ENCODE results near the gene NXNL2.

Gene NXNL2

DNA sequence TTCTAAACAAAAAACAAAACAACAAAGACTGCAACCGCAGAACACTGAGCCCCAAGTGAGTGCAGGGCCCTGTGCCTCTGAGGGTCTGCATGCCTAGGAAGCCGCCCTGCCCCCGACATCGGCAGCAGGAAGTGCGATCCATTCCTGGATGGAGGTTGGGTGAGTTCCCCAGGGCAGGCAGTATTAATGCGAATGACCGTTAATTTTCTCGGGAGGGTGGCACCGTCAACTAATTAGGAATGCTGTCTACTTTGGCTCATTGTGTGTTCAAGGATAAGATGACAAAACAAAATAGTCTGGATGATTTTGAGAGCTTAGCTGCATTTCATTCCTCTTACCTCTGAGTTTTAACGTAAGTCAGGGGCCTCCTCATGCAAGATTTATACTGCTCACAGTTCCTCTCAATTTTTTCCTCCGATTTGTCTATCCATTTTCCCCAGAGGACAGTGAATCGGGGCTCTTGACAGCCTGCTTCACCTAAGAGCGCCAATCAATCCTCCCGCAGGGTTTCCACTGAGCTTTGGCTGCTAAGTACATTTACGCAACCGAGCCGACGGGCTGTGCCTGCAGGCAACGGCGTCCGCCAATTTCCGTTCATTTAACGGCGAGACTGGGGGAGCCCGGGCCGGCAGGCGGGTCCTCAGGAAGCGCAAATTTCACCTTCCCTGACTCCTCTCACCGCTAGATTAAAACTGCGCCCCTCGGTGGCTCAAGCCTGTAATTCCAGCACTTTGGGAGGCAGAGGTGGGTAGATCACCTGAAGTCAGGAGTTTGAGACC lies 2.9 kb upstream of the NXNL2 start:
- H3K4me1 ChIP-seq (ENCODE audit: control insufficient read depth, insufficient read depth, low read length, unreplicated experiment), result peaks cover 50% of the 10 kb centered on the region
- no peaks in the 10 kb centered on the region for H3K27me3 ChIP-seq (ENCODE audit: insufficient read depth, low read length)
- 0 out of 2 replicates have a peak, but pooled peaks cover 4% of the 10 kb centered on the region for H3K36me3 ChIP-seq (ENCODE audit: insufficient read depth, low read length)
- H3K4me3 ChIP-seq (ENCODE audit: low read depth, low read length), result peak overlapping the region; percentile 82
- peak overlapping the region; percentile 31 for H3K27ac ChIP-seq (ENCODE audit: low read depth, low read length)
- peak overlapping the region; percentile 1 for H2AFZ ChIP-seq (ENCODE audit: low read length, unreplicated experiment)
- H3K79me2 ChIP-seq (ENCODE audit: control insufficient read depth, insufficient read depth, low read length, unreplicated experiment), result peaks cover 20% of the 10 kb centered on the region

DNA sequence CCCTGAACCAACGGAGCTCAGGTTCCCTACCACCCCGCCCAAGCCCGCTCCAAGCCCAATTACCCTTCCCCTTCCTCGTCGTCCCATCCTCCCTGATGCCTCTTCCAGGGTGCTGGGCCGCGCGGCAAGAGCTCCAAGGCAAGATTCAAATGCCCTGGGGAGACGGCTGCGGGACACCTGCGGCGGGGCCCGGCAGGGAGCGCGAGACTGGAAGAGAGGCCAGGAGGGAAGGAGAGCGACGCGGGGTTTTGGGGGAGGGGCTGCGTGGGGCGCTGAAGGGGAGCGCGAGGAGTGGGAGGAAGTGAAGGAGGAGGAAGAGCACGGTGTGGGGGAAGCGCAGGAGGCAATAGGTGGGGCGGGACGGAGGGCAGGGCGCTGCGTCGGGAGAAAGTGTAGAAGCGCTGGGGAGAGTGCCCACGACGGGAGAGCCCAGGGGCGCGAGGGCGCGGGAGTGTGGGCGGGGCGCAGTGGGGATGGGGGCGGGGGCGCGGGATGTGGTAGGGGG lies 975 bp upstream of the NXNL2 start:
- H3K27me3 ChIP-seq (ENCODE audit: insufficient read depth, low read length), result no peaks in the 10 kb centered on the region
- peak overlapping the region; percentile 6 for H2AFZ ChIP-seq (ENCODE audit: low read length, unreplicated experiment)
- H3K4me3 ChIP-seq (ENCODE audit: low read depth, low read length), result peak overlapping the region; percentile 82
- peaks cover 20% of the 10 kb centered on the region for H3K79me2 ChIP-seq (ENCODE audit: control insufficient read depth, insufficient read depth, low read length, unreplicated experiment)
- no peaks in the 10 kb centered on the region for H3K36me3 ChIP-seq (ENCODE audit: insufficient read depth, low read length)
- peak overlapping the region; percentile 60 for H3K27ac ChIP-seq (ENCODE audit: low read depth, low read length)
- H3K4me1 ChIP-seq (ENCODE audit: control insufficient read depth, insufficient read depth, low read length, unreplicated experiment), result peaks cover 54% of the 10 kb centered on the region

DNA sequence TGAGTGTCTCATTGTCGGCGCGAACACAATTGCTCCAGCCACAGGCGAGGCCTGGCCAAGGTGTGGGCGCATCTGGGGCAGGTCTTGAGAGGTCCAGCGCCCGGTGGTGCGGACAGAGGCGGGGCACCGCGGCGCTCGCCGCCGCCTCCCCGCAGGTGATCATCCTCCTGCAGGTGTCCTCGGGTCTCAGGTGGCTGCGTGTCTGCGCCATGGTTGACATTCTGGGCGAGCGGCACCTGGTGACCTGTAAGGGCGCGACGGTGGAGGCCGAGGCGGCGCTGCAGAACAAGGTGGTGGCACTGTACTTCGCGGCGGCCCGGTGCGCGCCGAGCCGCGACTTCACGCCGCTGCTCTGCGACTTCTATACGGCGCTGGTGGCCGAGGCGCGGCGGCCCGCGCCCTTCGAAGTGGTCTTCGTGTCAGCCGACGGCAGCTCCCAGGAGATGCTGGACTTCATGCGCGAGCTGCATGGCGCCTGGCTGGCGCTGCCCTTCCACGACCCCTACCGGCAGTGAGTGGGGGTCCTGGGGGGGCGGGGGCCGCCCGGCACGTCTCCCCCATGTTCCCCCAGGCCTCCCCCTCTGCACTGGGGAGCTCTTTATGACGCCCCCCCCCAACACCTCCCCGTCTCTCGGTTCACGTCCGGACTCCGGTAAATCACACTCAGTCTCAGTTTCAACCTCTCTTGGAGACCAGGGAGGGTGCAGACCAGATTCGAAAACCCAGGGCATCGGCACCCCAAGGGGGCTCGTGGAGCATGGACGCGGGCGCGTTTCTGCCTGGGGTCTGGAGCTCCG lies 446 bp downstream of the NXNL2 start:
- Histone ChIP-seq H3K79me2 (ENCODE audit: control insufficient read depth, insufficient read depth, low read length, unreplicated experiment) (peaks cover 18% of the 10 kb centered on the region), H3K27ac (ENCODE audit: low read depth, low read length) (no peak overlapping the region), H3K36me3 (ENCODE audit: insufficient read depth, low read length) (no peaks in the 10 kb centered on the region), H2AFZ (ENCODE audit: low read length, unreplicated experiment) (peak overlapping the region; percentile 87), H3K4me1 (ENCODE audit: control insufficient read depth, insufficient read depth, low read length, unreplicated experiment) (peaks cover 40% of the 10 kb centered on the region), H3K4me3 (ENCODE audit: low read depth, low read length) (peak overlapping the region; percentile 82), H3K27me3 (ENCODE audit: insufficient read depth, low read length) (no peaks in the 10 kb centered on the region)

DNA sequence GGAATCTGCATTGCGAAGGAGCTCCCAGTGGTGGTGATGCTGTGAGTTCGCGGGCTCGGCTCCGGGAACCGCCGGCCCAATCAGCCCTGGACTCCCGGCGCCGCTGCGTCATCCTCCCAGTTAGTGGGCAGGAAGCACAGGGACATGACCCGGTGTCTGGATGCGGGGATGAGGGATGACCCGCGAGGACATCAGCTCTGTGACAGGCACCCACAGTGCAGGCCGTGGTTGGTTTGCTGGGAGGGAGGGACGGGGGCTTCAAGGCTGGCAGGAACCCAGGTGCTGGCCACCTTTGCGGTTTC lies 996 bp downstream of the NXNL2 start:
- no peak overlapping the region for H2AFZ ChIP-seq (ENCODE audit: low read length, unreplicated experiment)
- H3K4me1 ChIP-seq (ENCODE audit: control insufficient read depth, insufficient read depth, low read length, unreplicated experiment), result peaks cover 35% of the 10 kb centered on the region
- H3K4me3 ChIP-seq (ENCODE audit: low read depth, low read length), result peak overlapping the region; percentile 82
- H3K27ac ChIP-seq (ENCODE audit: low read depth, low read length), result no peak overlapping the region
- no peaks in the 10 kb centered on the region for H3K27me3 ChIP-seq (ENCODE audit: insufficient read depth, low read length)
- no peaks in the 10 kb centered on the region for H3K36me3 ChIP-seq (ENCODE audit: insufficient read depth, low read length)
- peaks cover 16% of the 10 kb centered on the region for H3K79me2 ChIP-seq (ENCODE audit: control insufficient read depth, insufficient read depth, low read length, unreplicated experiment)

DNA sequence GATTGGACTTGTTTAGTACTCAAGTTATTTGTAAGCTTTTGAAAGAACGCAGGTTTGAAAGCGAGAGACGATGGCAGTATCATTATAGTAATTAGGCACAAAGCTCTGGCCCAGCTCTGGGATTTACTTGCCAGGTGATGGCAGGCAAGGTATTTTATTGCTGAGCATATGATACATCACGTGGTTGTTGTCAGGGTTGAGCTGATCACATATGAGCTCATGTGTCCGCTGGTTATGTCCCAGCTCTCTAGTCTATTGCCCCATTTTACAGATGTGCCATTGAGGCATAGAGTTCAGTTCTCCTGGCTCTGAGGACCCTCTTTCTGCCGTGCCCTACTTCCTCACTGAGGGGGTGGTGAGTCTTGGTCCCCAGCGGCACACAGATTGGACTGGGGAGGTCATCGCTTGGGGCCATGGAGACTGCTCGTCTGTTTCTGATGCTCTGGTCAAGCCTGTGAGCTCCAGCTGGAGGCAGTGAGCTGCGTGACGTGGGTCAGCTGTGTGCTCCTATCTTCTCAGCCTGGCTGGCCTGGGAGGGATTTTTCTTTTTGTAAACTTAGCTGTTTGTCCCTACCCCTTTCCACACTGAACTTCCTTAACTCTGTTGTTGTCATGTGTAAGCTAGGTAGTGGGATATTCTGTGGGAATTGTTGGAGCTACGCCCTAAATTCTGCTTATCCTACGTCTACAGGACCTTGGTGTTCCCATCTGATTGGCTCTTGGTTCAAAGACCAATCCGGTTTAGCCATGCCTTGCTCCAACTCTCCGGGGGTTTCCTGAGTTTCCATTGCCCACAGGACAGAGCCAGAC lies 2.2 kb downstream of the NXNL2 start:
- H2AFZ ChIP-seq (ENCODE audit: low read length, unreplicated experiment), result no peak overlapping the region
- peaks cover 11% of the 10 kb centered on the region for H3K79me2 ChIP-seq (ENCODE audit: control insufficient read depth, insufficient read depth, low read length, unreplicated experiment)
- H3K4me3 ChIP-seq (ENCODE audit: low read depth, low read length), result no peak overlapping the region
- H3K36me3 ChIP-seq (ENCODE audit: insufficient read depth, low read length), result no peaks in the 10 kb centered on the region
- peaks cover 28% of the 10 kb centered on the region for H3K4me1 ChIP-seq (ENCODE audit: control insufficient read depth, insufficient read depth, low read length, unreplicated experiment)
- H3K27me3 ChIP-seq (ENCODE audit: insufficient read depth, low read length), result no peaks in the 10 kb centered on the region
- peak overlapping the region; percentile 66 for H3K27ac ChIP-seq (ENCODE audit: low read depth, low read length)

DNA sequence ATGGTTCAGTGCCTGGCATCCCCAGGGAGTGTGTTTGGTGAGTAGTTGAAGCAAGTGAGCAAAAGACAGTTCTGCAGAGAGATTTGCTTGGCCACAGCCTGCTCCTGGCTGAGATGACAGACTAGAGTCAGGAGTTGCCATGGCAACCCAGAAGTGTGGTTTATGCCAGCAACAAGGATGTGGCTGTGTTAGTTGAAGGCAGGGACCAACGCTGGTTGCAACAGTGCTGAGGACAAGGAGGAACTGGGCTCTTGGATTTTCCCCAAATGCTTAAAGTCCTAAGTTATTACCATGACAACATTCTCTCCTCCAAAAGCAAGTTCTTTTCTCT lies 2.7 kb downstream of the NXNL2 start:
- Histone ChIP-seq H3K36me3 (ENCODE audit: insufficient read depth, low read length) (no peaks in the 10 kb centered on the region), H3K27ac (ENCODE audit: low read depth, low read length) (peak overlapping the region; percentile 69; the same call in 1 of the 2 replicates), H2AFZ (ENCODE audit: low read length, unreplicated experiment) (no peak overlapping the region)

DNA sequence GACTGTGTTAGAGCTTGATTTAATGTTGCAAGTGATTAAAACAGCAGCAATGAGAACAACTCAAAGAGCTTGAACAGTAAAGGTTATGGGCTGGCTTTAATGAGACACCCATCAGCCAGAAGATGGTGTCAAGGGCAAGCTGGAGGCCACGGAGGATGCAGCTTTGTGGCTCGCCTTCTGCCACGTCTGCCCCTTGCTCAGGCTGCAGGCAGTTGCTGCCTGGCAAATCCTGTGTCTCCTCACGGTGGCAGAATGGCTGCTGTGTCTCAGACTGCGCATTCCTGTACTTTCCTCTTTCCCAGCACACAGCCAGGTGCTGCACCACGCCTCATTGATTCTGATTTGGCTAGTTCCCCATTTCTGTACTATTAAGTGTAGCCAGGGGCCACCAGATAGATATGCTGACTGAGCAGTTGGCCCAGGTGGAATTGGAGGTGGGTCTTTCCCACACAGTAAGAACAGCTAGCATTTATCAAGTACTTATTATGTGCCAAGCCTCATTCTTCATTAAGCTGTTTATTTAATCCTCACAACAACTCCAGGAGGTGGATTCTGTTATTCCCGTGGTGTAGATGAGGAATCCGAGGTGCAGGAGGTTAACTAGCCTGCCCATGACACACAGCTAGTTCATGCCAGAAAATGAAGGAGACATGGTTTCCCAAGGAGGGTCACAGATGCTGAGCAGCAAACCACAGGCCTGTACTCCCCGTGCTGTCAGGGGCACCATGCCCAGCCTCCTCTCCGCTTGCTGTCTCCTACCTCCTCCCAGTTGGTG lies 3.5 kb downstream of the NXNL2 start:
- H3K27me3 ChIP-seq (ENCODE audit: insufficient read depth, low read length), result no peaks in the 10 kb centered on the region
- no peak overlapping the region for H2AFZ ChIP-seq (ENCODE audit: low read length, unreplicated experiment)
- H3K79me2 ChIP-seq (ENCODE audit: control insufficient read depth, insufficient read depth, low read length, unreplicated experiment), result no peaks in the 10 kb centered on the region
- peak overlapping the region; percentile 69 for H3K27ac ChIP-seq (ENCODE audit: low read depth, low read length)
- H3K4me3 ChIP-seq (ENCODE audit: low read depth, low read length), result no peak overlapping the region
- H3K36me3 ChIP-seq (ENCODE audit: insufficient read depth, low read length), result no peaks in the 10 kb centered on the region
- H3K4me1 ChIP-seq (ENCODE audit: control insufficient read depth, insufficient read depth, low read length, unreplicated experiment), result peaks cover 23% of the 10 kb centered on the region

More for the DNA sequence above, 2.7 kb downstream of the NXNL2 start:
- Histone ChIP-seq H3K4me1 (ENCODE audit: control insufficient read depth, insufficient read depth, low read length, unreplicated experiment) (peaks cover 28% of the 10 kb centered on the region), H3K27me3 (ENCODE audit: insufficient read depth, low read length) (no peaks in the 10 kb centered on the region), H3K79me2 (ENCODE audit: control insufficient read depth, insufficient read depth, low read length, unreplicated experiment) (peaks cover 7% of the 10 kb centered on the region), H3K4me3 (ENCODE audit: low read depth, low read length) (no peak overlapping the region)

DNA sequence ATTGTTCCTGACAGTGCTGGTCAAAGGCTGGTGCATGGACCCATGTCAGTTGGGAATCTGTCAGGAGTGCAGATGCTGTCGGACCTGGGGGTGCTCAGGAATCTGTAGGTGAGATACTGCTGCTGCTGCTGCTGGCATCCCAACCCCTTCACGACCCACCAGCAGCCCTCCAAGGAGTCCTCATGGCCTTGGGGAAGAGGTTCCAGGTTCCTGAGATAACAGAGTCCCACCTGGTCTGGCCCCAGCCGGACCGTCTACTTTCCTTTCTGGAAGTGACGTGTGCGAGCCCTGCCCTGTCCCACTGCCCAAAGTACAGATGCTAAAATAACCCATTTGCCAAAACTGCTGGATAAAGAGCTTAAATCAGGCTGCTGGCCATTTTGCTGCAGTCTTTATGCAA lies 4.3 kb downstream of the NXNL2 start:
- H3K4me1 ChIP-seq (ENCODE audit: control insufficient read depth, insufficient read depth, low read length, unreplicated experiment), result peaks cover 23% of the 10 kb centered on the region
- H2AFZ ChIP-seq (ENCODE audit: low read length, unreplicated experiment), result no peak overlapping the region
- H3K27me3 ChIP-seq (ENCODE audit: insufficient read depth, low read length), result no peaks in the 10 kb centered on the region
- H3K27ac ChIP-seq (ENCODE audit: low read depth, low read length), result no peak overlapping the region
- no peaks in the 10 kb centered on the region for H3K79me2 ChIP-seq (ENCODE audit: control insufficient read depth, insufficient read depth, low read length, unreplicated experiment)
- no peak overlapping the region for H3K4me3 ChIP-seq (ENCODE audit: low read depth, low read length)
- H3K36me3 ChIP-seq (ENCODE audit: insufficient read depth, low read length), result no peaks in the 10 kb centered on the region

DNA sequence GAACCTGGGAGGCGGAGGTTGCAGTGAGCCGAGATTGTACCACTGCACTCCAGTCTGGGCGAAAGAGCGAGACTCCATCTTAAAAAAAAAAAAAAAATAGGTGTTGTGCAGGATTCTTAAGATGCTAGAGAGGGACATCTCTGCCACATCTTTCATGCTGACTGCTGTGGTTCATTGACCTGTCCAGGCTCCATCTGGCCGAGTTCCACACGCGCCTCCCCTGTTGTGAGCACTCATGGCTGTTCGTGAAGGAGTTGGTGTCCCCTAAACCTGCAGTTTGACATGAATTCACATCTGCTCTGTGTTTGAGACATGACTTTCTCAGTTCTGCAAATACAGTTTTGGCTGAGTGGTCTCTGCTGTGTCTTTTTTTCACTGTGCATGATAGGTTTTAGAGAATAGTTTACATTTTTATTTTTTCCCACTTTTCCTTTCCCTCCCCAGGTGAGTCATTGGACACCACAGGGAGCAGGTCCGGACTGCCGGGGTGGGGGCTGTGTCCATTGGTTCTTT lies 5.3 kb downstream of the NXNL2 start:
- H3K36me3 ChIP-seq (ENCODE audit: insufficient read depth, low read length), result no peaks in the 10 kb centered on the region
- peaks cover 23% of the 10 kb centered on the region for H3K4me1 ChIP-seq (ENCODE audit: control insufficient read depth, insufficient read depth, low read length, unreplicated experiment)
- no peaks in the 10 kb centered on the region for H3K27me3 ChIP-seq (ENCODE audit: insufficient read depth, low read length)
- no peak overlapping the region for H3K27ac ChIP-seq (ENCODE audit: low read depth, low read length)
- no peak overlapping the region for H2AFZ ChIP-seq (ENCODE audit: low read length, unreplicated experiment)
- no peak overlapping the region for H3K4me3 ChIP-seq (ENCODE audit: low read depth, low read length)
- no peaks in the 10 kb centered on the region for H3K79me2 ChIP-seq (ENCODE audit: control insufficient read depth, insufficient read depth, low read length, unreplicated experiment)

DNA sequence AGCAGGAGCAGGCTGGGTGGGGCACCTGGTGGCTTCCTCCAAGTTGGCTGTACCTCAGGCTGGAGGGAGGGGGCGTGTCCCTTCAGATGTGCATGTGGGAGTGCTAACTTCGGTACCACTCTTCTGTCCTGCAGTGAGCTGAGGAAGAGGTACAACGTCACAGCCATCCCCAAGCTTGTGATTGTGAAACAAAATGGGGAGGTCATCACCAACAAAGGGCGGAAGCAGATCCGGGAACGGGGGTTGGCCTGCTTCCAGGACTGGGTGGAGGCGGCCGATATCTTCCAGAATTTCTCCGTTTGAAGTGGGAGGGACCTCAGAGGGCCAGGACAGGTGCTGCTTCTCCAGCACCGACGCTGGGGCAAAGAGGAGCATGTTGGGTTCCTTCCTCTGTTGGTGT lies 9.3 kb downstream of the NXNL2 start:
- Histone ChIP-seq H2AFZ (ENCODE audit: low read length, unreplicated experiment) (no peak overlapping the region), H3K4me1 (ENCODE audit: control insufficient read depth, insufficient read depth, low read length, unreplicated experiment) (no peaks in the 10 kb centered on the region), H3K27me3 (ENCODE audit: insufficient read depth, low read length) (no peaks in the 10 kb centered on the region), H3K4me3 (ENCODE audit: low read depth, low read length) (no peak overlapping the region), H3K79me2 (ENCODE audit: control insufficient read depth, insufficient read depth, low read length, unreplicated experiment) (no peaks in the 10 kb centered on the region), H3K36me3 (ENCODE audit: insufficient read depth, low read length) (no peaks in the 10 kb centered on the region), H3K27ac (ENCODE audit: low read depth, low read length) (no peak overlapping the region)

Data from ACC112 (cell line).